ENCODE results near the gene ARPC4. TPM values are rescaled to one million over a fixed set of nuclear protein-coding genes. Genes with fewer than 3 reads are reported as not detected.
A peak's percentile ranks its signal among the peaks of the same experiment; 100 is the strongest.

ARPC4 gene
- total and polyA plus RNA-seq, 10 of the 15 experiments (the other 5 are each of a cell fraction or from before 2014, with no cell fraction given): 42.0 to 354 (median 268) TPM

DNA sequence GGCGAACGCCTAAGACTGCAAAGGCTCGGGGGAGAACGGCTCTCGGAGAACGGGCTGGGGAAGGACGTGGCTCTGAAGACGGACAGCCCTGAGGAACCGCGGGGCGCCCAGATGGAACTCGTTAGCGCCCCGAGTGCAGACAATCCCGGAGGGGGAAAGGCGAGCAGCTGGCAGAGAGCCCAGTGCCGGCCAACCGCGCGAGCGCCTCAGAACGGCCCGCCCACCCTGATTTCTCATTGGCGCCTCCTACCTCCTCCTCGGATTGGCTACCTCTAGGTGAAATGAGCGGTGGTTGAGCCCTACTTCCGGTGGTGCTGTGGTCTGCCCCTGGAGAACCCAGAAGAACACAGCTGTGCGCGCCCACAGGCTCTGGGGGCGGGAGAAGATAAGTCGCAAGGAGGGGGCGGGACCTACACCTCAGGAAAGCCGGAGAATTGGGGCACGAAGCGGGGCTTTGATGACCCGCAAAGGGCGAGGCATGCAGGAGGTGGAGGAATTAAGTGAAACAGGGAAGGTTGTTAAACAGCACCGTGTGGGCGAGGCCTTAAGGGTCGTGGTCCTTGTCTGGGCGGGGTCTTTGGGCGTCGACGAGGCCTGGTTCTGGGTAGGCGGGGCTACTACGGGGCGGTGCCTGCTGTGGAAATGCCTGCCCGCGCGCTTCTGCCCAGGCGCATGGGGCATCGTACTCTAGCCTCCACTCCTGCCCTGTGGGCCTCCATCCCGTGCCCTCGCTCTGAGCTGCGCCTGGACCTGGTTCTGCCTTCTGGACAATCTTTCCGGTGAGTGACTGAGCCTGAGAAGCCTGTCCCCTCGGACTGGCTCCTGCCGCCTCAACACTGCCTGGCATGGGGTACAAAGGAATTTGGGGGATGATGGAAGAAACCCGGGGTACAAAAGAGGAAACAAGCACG is 43.0 kb upstream of the ARPC4 start, which contains the start of gene OGG1:
Gene OGG1, plus strand, starts transcription at position 308 of the 911 bp plus-strand sequence. Its CDS starts 335 bp downstream, at position 643.
- in situ Hi-C loops (cut with MboI) (no loop called here), intact Hi-C loops (cut with micrococcal nuclease; ENCODE audit: unreplicated experiment) (loop anchor here (1.0 kb wide), 2 partner anchors 19 to 42 kb away; partner anchors contain the start of genes BRPF1 and TADA3)
- POLR2A ChIA-PET: interaction anchor here (0.6 to 2.9 kb wide), 10 partner anchors 16 to 356 kb away, joined by 3 to 20 read pairs (median 4); partner anchors contain the start of genes ARPC4, JAGN1, RPUSD3 and TADA3
- Histone ChIP-seq H3K4me1 (ENCODE audit: control insufficient read depth, insufficient read depth, low read length) (peaks cover 21% of the 10 kb centered on the region), H4K20me1 (ENCODE audit: control insufficient read depth, insufficient read depth) (no peaks in the 10 kb centered on the region), H3K36me3 (ENCODE audit: control insufficient read depth in 2 of 2, insufficient read depth in 2 of 2, low read length in 1 of 2) (peaks cover 15 to 16% of the 10 kb centered on the region in 2 experiments), H3K9me3 (replicated peaks; ENCODE audit: control insufficient read depth, insufficient read depth, low read length) (no peaks in the 10 kb centered on the region), H3K4me2 (ENCODE audit: control insufficient read depth, insufficient read depth) (peak within 1 kb of the TSS; percentile 70), H3K27me3 (replicated peaks in 1 of 2; ENCODE audit: control insufficient read depth in 2 of 2, insufficient read depth in 2 of 2, low read length in 1 of 2) (no peaks in the 10 kb centered on the region), H3K9ac (ENCODE audit: control insufficient read depth, insufficient read depth, low read length) (peak within 1 kb of the TSS; percentile 86), H3K4me3 (peak within 1 kb of the TSS; percentile 88), H2AFZ (ENCODE audit: control insufficient read depth, low read depth, low read length) (peak within 1 kb of the TSS; percentile 99), H3K27ac (ENCODE audit: control insufficient read depth, insufficient read depth) (peak within 1 kb of the TSS; percentile 82), H3K79me2 (ENCODE audit: control insufficient read depth, insufficient read depth, low read length) (peaks cover 15% of the 10 kb centered on the region)
- ATAC-seq (peak; percentile 95), DNase-seq (ENCODE audit: low read depth, low spot score) (peak; percentile 95), FAIRE-seq (peak; percentile 97)
- 1% methylated on average over 60 of the region's 60 CpGs for WGBS (ENCODE audit: insufficient coverage, insufficient replicate concordance, low lambda C conversion rate, missing lambda C conversion rate)
- RAD21 ChIA-PET (ENCODE audit: unreplicated experiment): interaction anchor here (0.7 to 3.1 kb wide), 7 partner anchors 17 to 246 kb away, joined by 3 to 11 read pairs (median 4); partner anchors contain the start of genes ARPC4, BRPF1, MTMR14 and TADA3
- SMC1A ChIA-PET (ENCODE audit: uncharacterized antibody, unreplicated experiment): interaction anchor here (0.6 to 2.6 kb wide), 8 partner anchors 11 to 261 kb away, joined by 3 to 16 read pairs (median 4); partner anchors contain the start of genes ARPC4, BRPF1 and TADA3
- TSS peak; percentile 63 for BruUV-seq (replicated peaks)
- CTCF ChIA-PET: interaction anchor here (0.6 to 3.2 kb wide), 8 partner anchors 10 to 129 kb away, joined by 3 to 24 read pairs (median 3); partner anchors contain the start of genes ARPC4, BRPF1 and TADA3
- TF ChIP-seq POLR2AphosphoS2 (IDR thresholded peaks at IDR 0.05; ENCODE audit: low read depth, low read length): peak; percentile 69; the same call in 1 of the 2 replicates
- TF ChIP-seq NR2C2 (IDR thresholded peaks at IDR 0.05; ENCODE audit: borderline replicate concordance, control insufficient read depth, insufficient read length, low read depth): no peak
- TF ChIP-seq SMAD5 (IDR thresholded peaks at IDR 0.05; ENCODE audit: low read depth): no peak
- peak; percentile 53; the same call in 1 of the 2 replicates for TF ChIP-seq LARP7 (IDR thresholded peaks at IDR 0.05)
- peak in 1 of 2 experiments; percentile 87; a peak in 2 of 3 replicates for TF ChIP-seq EGR1 (IDR thresholded peaks at IDR 0.05; ENCODE audit: borderline replicate concordance in 1 of 2, low read depth in 2 of 2, low read length in 2 of 2)
- 0 out of 2 replicates have a peak, but pooled peaks have one; percentile 37 for TF ChIP-seq CHD1 (IDR thresholded peaks at IDR 0.05; ENCODE audit: low read depth, low read length)
- no peak for TF ChIP-seq RBBP5 (conservative IDR thresholded peaks at IDR 0.05)
- TF ChIP-seq ZZZ3 (IDR thresholded peaks at IDR 0.05; ENCODE audit: control insufficient read depth, insufficient read length, low read depth): no peak
- TF ChIP-seq SP1 (IDR thresholded peaks at IDR 0.05; ENCODE audit: low read depth, low read length): peak; percentile 72
- no peak for TF ChIP-seq MYC (IDR thresholded peaks at IDR 0.05; ENCODE audit: insufficient read depth, insufficient read length, insufficient replicate concordance, low read length, severe bottlenecking)
- peak; percentile 72 for TF ChIP-seq SIN3A (IDR thresholded peaks at IDR 0.05; ENCODE audit: low read depth, low read length)
- no peak for TF ChIP-seq EED (IDR thresholded peaks at IDR 0.05; ENCODE audit: low read depth)
- peak; percentile 72 for TF ChIP-seq MXI1 (IDR thresholded peaks at IDR 0.05; ENCODE audit: low read depth, low read length)
- peak; percentile 4; the same call in 1 of the 2 replicates for TF ChIP-seq PAX5 (IDR thresholded peaks at IDR 0.05; ENCODE audit: borderline replicate concordance, low read depth, low read length)
- no peak for TF ChIP-seq ZNF274 (IDR thresholded peaks at IDR 0.05; ENCODE audit: insufficient read depth, insufficient read length)
- peak; percentile 69 for TF ChIP-seq TCF3 (IDR thresholded peaks at IDR 0.05; ENCODE audit: borderline replicate concordance, insufficient read depth, low read depth, low read length)
- peak; percentile 60; the same call in 1 of the 2 replicates for TF ChIP-seq IKZF1 (conservative IDR thresholded peaks at IDR 0.05)
- 0 out of 2 replicates have a peak, but pooled peaks have one; percentile 75 for TF ChIP-seq HDGF (IDR thresholded peaks at IDR 0.05)
- TF ChIP-seq RELA (IDR thresholded peaks at IDR 0.05; ENCODE audit: borderline replicate concordance, partially characterized antibody): no peak
- peak; percentile 64 for TF ChIP-seq E2F8 (IDR thresholded peaks at IDR 0.05; ENCODE audit: low read depth, partially characterized antibody)
- TF ChIP-seq TAF1 (IDR thresholded peaks at IDR 0.05; ENCODE audit: borderline replicate concordance, low read depth, low read length): peak; percentile 49; the same call in 1 of the 2 replicates
